ENCODE results near the gene GJB5.

Gene GJB5

GRCh38 chr1:34777519-34778321 is 22.9 kb downstream of the GJB5 start:
- no peak for ATAC-seq

- no peak for ATAC-seq
These were observed 23.5 kb downstream of the GJB5 start for GRCh38 chr1:34778381-34778780.

- ATAC-seq: no peak
These were observed 24.2 kb downstream of the GJB5 start for GRCh38 chr1:34779005-34779404.

GRCh38 chr1:34779526-34779925 is 24.7 kb downstream of the GJB5 start:
- ATAC-seq: no peak

GRCh38 chr1:34779962-34780361 is 25.1 kb downstream of the GJB5 start:
- ATAC-seq: no peak

- ATAC-seq: no peak
These were observed 25.7 kb downstream of the GJB5 start for GRCh38 chr1:34780528-34780927.

GRCh38 chr1:34781071-34781843 is 26.4 kb downstream of the GJB5 start, which contains the start of gene GJB3:
Gene GJB3 (plus strand): TSS chr1:34781214. CDS start chr1:34784763, 3,549 bp downstream.
- no peak for ATAC-seq

- no peak for ATAC-seq
These were observed 27.1 kb downstream of the GJB5 start for GRCh38 chr1:34781844-34782391.

- ATAC-seq: no peak
These were observed 29.9 kb downstream of the GJB5 start for GRCh38 chr1:34784751-34785221.

- ATAC-seq: no peak
These were observed 30.5 kb downstream of the GJB5 start for GRCh38 chr1:34785231-34785874.

GRCh38 chr1:34785875-34786470 is 31.1 kb downstream of the GJB5 start:
- no peak for ATAC-seq

GRCh38 chr1:34786521-34787325 is 31.9 kb downstream of the GJB5 start:
- ATAC-seq: peak; percentile 71 to 81

- ATAC-seq: no peak
These were observed 32.9 kb downstream of the GJB5 start for GRCh38 chr1:34787461-34788420.

- ATAC-seq: no peak
These were observed 36.1 kb downstream of the GJB5 start for GRCh38 chr1:34790985-34791384.

GRCh38 chr1:34792424-34792823 is 37.6 kb downstream of the GJB5 start:
- ATAC-seq: no peak

GRCh38 chr1:34792868-34793727 is 38.3 kb downstream of the GJB5 start, which contains the start of gene GJA4:
Gene GJA4 (plus strand): TSS chr1:34792999. CDS start chr1:34794214, 1,215 bp downstream.
- ATAC-seq: no peak

- no peak for ATAC-seq
These were observed 39.3 kb downstream of the GJB5 start for GRCh38 chr1:34794001-34794789.

- no peak for ATAC-seq
These were observed 39.9 kb downstream of the GJB5 start for GRCh38 chr1:34794790-34795180.

All from activated CD4-positive, CD25-positive, alpha-beta regulatory T cell treated with anti-CD3 and anti-CD28 coated beads, Interleukin-2, amount 50 U/mL, for 24 hours (primary cell).